D721Med (cell line): ENCODE measurements around the gene DDX25.

ENCODE experiments used
- DNase-seq: peaks from one replicate; pipeline ENCODE4 v3.0.0; 2011; ENCODE audit warnings: low spot score; ENCODE audit not compliant: insufficient read length
- FAIRE-seq: peaks from 2 replicates; lab custom pipeline; 2011; peaks lifted over from hg19 to GRCh38; lab: Jason Lieb, UNC
- CTCF ChIP-seq: IDR thresholded peaks from 2 replicates; pipeline ENCODE4 v1.5.1; 2012; ENCODE audit warnings: mild to moderate bottlenecking, control low read depth; ENCODE audit not compliant: insufficient read depth; ENCODE audit errors: missing control alignments

The DDX25 gene

GRCh38 chr11:125944350-125945010 is 40.2 kb downstream of the DDX25 start:
- DNase-seq (no peak), FAIRE-seq (no peak)
- no peak for TF ChIP-seq CTCF

- DNase-seq, result no peak
- FAIRE-seq, result no peak
- no peak for TF ChIP-seq CTCF
Observed at GRCh38 chr11:125945011-125945796, 40.9 kb downstream of the DDX25 start.

GRCh38 chr11:125945797-125946520 is 41.7 kb downstream of the DDX25 start, which contains the start of gene VSIG10L2:
TSS of gene VSIG10L2 (plus strand) at chr11:125946044. CDS start at chr11:125946056, 12 bp downstream.
- TF ChIP-seq CTCF, result no peak
- DNase-seq, result no peak
- FAIRE-seq, result no peak

- no peak for DNase-seq
- no peak for TF ChIP-seq CTCF
- no peak for FAIRE-seq
Observed at GRCh38 chr11:125946712-125947418, 42.6 kb downstream of the DDX25 start.

- FAIRE-seq (no peak), DNase-seq (no peak)
- no peak for TF ChIP-seq CTCF
Observed at GRCh38 chr11:125947419-125948277, 43.3 kb downstream of the DDX25 start.
